HS-5 (cell line): ENCODE data around the gene EFNA3.
"Not testable (repeated sequence)": the region's sequence is repeated elsewhere in the genome, so short reads cannot be mapped to it uniquely, and the experiment has no call there.

ENCODE experiments used
- DNase-seq: peaks from one replicate; pipeline ENCODE4 v3.0.0-alpha.2; 2012; ENCODE audit warnings: low read depth

The EFNA3 gene

DNA sequence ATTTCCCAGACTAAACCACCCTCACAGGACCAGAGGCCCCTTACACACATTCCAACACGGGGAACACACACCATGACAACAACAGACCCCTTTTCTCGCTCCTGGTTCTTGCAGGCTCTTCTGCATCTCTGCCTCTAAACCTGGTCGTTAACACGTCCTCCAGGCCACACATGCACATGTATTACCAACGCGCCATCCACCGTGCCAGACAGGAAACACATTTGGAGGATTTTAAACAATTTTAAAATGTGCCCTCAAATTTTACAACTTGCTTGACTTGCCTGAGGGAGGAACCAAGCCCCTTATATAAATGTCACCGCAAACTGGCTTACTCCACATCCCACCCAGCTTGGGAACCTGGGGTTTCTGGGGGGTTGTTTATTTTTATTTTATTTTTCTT, 32.2 kb downstream of the EFNA3 start:
- no peak for DNase-seq

DNA sequence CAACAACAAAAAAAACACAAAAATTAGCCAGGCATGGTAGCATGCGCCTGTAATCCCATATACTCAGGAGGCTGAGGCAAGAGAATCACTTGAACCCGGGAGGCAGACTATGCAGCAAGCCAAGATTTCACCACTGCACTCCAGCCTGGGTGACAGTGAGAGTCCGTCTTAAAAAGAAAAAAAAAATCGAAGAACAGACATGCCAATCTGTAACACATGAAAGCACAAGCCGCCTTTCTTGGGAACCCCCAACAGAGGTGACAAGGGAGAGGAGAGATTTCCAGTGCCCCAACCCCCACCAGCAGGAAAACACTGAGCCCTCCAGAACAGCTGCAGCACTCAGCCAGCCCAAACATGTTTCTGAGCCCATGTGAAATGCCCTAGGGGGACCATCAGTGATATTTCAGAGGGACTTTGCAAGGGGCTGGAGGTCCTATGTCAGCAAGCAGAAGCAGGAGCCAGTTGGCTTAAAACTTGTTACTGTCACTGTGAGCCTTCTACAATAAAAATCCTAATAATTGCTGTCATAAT, 34.9 kb downstream of the EFNA3 start:
- DNase-seq = no peak

DNA sequence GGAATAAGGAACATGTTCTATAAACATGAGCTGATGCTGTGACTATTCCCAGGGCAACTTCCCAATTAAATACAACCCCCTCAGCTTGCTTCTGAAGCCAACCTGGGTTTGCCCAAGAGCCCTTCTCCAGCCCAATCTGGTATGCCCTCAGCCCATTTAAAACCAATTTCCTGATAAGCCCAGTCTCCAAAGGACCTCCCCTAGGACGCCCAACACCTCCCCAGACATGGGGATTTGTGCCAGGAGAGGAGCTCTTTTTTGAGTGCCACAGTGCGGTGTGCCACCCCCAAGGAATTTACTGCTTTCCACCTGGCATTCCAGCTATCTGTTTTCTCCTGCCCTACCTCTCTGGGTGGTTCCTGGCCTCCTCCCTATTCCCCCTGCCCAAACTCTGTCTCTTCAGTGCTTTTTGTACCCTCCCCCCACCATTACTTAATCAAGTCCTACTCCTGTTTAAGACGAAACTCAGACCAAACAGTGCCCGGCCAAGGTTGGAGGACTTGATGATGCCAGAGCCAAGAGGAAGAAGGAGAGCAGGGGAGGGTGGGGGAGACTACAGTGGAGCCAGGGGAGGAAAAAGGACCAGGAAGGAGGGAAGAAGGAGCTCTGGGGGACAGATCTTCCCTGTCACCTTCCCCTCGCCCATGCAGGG, 37.6 kb downstream of the EFNA3 start:
- DNase-seq = no peak

DNA sequence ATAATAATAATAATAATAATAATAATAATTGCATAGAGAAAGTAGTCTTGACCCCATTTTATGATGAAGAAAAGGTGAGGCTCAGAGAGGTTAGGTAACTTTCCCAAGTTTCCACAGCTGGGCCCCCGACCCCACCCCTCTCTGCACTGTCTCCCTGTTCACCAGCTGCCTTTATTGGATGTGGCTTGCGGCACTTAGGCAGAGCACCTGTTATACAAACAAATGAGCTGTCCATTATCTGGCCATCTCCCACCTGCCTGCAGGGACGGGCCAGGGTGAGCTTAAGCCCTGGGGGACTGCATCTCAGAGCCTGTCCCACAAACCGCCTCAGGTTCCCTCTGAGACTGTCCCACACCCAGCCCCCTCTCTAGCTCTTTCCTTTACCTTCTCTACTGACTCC, 39.0 kb downstream of the EFNA3 start:
- DNase-seq = no peak

GRCh38 chr1:155118090-155118489, 39.5 kb downstream of the EFNA3 start:
- not testable (repeated sequence) for DNase-seq

- DNase-seq = no peak
These were observed 41.6 kb downstream of the EFNA3 start for GRCh38 chr1:155120253-155120652.

DNA sequence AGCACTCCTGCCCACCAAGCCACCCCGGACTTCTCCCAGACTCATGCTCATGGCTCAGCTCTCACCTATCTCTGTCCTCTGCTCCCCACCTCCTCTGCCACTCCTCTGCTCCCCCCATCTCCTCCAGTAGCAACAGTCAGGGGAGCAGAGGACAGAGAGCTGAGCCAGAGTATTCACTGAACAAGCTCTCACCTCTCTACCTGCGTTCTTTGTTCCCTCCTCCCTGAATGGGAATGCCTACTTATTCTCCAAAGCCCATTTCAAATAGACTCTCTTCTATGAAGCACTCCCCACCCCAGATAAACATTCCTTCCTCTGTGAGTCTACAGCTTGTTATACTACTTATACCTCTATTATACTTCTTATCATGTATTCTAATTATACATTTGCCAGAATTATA, 42.6 kb downstream of the EFNA3 start:
- DNase-seq = no peak

DNA sequence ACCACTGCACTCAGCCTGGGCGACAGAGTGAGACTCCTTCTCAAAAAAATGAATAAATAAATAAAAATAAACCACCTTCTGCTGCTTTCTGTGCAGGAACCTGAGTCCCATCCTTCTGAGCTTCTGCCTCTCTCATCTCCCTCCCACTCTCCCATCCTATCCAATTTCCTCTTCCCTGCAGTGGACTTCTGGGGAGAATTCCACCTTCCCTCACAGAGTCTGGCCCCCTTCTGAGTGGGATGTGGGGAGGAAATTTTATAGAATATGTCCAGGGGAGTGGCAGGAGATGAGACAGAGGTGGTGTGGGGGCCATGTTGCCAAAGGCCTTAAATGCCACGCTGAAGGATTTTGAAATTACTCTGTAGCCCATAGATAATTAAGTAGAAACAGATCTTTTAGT, 43.7 kb downstream of the EFNA3 start:
- DNase-seq = no peak

DNA sequence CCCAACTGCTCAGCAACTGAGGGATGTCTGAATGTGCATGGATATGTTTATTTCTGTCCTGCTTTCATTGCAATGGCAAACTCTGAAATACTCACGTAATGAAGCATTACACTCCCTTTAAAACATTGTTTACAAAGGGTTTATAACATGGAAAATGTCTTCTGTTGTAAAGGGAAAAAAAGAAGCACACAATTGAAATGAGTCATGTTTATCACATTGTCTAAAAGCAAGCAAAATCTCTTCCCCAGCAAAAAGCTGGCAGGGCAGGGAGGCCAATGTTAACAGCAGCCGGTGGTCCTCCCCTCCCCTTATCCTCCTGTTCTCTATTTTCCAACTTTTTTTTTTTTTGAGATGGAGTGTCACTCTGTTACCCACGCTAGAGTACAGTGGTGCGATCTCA, 45.2 kb downstream of the EFNA3 start:
- no peak for DNase-seq

GRCh38 chr1:155124503-155125463, 46.1 kb downstream of the EFNA3 start:
- DNase-seq = no peak

DNA sequence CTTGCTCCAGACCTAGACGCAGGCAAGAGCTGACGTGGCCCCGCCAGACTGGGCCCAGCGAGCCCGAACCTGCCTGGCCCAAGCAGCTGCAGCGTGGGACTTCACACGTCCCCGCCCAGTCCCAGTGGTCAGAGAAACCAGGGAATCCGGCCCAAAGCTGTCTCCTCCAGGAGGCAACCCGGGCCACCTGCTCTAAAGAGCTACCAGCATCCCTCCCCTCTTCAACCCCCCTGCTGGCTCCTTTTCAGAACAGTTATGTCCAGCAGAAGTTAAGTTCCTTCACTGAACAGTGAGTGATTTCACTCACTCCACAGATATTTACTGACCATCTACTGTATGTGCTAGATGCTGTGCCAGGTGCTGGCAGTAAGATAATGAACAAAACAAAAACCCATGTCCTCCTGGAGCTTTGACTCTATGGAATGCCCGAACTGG, 46.9 kb downstream of the EFNA3 start:
- no peak for DNase-seq

DNA sequence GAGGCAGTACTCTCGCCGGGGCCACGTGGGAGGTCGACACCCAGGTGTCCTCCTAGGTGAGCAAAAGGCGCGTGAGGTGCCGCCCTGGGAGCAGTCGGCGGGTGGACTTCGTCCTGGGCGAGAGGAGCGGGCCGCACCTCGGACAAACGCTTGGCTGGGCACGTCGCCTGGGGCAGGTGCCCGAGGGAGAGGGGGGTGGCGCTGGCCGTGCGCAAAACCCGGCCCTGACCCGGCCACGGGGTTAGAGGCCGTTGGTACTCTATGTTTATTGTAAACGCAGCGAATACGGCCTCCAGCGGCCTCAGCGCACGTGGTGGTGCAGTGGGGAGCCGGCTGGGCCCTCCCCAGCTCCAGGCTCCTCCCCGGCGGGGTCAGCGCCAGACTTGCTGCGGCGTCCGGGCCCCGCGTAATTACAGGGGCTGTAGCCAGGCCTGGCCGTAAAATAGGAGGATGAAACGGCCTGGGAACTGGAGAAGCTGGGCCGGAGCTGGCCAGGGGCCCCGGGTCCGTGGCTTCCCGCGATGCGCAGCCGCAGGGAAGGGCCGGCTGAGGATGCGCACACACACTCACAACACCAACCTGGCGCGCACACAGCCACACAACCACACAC, 47.4 kb downstream of the EFNA3 start:
- DNase-seq = no peak

DNA sequence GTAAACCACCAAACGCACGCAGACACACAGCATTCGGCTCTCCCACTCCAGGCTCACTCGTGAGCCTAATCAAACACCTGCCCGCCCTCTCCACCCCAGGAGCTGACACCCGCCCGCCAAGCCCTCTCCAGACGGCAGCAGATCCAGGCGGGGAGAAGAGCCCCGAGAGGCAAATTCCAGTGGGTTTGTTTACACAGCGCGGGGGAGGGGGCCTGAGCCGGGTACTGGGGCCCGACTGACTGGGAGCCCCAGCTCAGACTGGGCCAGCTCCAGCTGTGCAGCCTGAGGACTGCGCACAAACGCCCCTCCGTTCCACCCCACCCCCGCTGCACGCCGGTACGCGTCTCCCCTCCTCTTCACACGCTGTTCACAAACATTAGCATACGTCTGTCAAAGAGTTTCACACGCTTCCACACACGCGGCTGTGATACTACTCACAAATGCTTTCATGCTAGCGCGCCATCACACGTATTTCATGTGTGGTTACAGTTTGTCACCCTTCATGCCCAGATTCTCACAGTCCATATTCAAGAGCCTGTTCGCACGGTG, 48.0 kb downstream of the EFNA3 start:
- DNase-seq = no peak

GRCh38 chr1:155127105-155127966, 48.7 kb downstream of the EFNA3 start, which contains the start of gene EFNA1:
EFNA1 (plus strand) TSS chr1:155127876; CDS start chr1:155127978, 102 bp downstream.
- DNase-seq = no peak

- no peak for DNase-seq
These were observed 49.5 kb downstream of the EFNA3 start for GRCh38 chr1:155127967-155128754.

DNA sequence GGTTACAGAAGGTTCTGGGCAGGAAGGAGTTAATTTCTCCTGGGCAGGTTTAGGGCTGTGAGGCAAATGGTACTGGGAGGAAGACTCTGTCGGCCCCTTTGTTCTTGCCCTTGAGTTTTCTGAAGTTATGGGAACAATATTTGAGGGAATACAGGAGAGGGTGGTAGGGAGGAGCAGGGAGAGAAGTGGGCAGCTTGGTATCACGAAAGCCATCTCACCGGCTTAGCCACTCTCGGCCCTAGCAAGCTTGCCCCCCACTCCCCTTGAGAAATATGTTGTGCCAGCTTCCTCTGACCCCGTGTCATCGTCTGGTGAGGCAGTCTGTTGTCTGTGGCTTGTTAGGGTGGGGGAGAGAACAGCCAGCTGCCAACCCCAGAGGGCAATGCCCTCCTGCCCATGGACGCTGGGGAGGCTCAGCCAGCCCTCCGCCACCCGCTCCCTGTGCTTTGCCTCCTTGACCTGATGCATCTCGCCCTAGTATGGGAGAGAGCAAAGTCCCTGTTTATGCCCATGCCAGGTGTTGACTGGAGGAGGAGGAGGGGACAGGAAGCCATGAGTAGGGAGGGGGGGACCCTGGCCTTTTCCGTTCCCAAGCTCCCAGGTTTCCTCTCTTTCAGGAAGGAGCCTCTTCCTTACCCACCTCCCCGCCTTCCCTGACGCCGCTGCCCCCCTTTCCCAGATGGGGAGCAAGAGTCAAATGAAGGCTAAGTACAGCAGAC, 50.3 kb downstream of the EFNA3 start:
- DNase-seq = no peak

GRCh38 chr1:155130272-155131006, 51.8 kb downstream of the EFNA3 start:
- DNase-seq = no peak

DNA sequence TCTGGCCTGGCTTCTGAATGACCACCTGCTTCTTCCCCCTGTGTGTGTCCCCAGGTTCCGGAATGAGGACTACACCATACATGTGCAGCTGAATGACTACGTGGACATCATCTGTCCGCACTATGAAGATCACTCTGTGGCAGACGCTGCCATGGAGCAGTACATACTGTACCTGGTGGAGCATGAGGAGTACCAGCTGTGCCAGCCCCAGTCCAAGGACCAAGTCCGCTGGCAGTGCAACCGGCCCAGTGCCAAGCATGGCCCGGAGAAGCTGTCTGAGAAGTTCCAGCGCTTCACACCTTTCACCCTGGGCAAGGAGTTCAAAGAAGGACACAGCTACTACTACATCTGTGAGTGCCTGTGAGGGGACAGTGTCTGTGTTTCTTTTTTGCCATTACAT, 52.6 kb downstream of the EFNA3 start:
- DNase-seq = no peak

GRCh38 chr1:155131856-155132255, 53.2 kb downstream of the EFNA3 start:
- DNase-seq = no peak
